Ovary (tissue), 9 donors: ENCODE data around the gene SLC12A5. TPM values are rescaled to one million over a fixed set of nuclear protein-coding genes. Genes with fewer than 3 reads are reported as not detected.

Experiments used
- DNase-seq, 5 donors: peaks; one replicate each; pipeline ENCODE4 v3.0.0-alpha.2; 2019 to 2020
- H3K27ac ChIP-seq, 2 donors: fragments of 200-600 bp; one replicate each; pipeline versions ENCODE4 v1.5.1 to v1.8.0; 2019 to 2022
- H3K27me3 ChIP-seq: fragments of 200-600 bp; one replicate; pipeline ENCODE4 v1.8.0; 2022
- H3K36me3 ChIP-seq: fragments of 200-600 bp; sonication (generic); one replicate; pipeline ENCODE4 v1.5.1; 2019
- H3K4me1 ChIP-seq: one replicate; pipeline ENCODE4 v1.8.1; 2013; ENCODE audit warnings: mild to moderate bottlenecking, moderate library complexity; ENCODE audit not compliant: insufficient read depth
- H3K4me3 ChIP-seq: fragments of 200-600 bp; sonication (generic); one replicate; pipeline ENCODE4 v1.5.1; 2017
- H3K9me3 ChIP-seq, 2 donors: fragments of 200-600 bp in 1 of 2; sonication (generic) in 1 of 2; one replicate each; pipeline versions ENCODE4 v1.5.1 to v1.8.1; 2013 to 2019; ENCODE audit warnings: mild to moderate bottlenecking in 1 of 2, moderate library complexity in 1 of 2
- EP300 ChIP-seq: sonication (generic); formaldehyde crosslinking; IDR thresholded peaks from one replicate; pipeline ENCODE4 v1.6.1; 2017; ENCODE audit warnings: antibody characterized with exemption
- POLR2A ChIP-seq: fragments of 450-650 bp; IDR thresholded peaks from one replicate; pipeline ENCODE4 v1.6.1; 2017; ENCODE audit warnings: antibody characterized with exemption, mild to moderate bottlenecking, moderate library complexity
- WGBS, 3 donors: extraction: QIAGEN DNeasy Blood & Tissue Kit in 1 of 3; methylation state at CpG; one replicate each; pipeline versions ENCODE4 v1.1.5 to v1.1.7; 2013 to 2017; 5-methylcytosine and 5-hydroxymethylcytosine counted together
- intact Hi-C, 4 donors: fragments of 100-400 bp; cut with DNase I; formaldehyde crosslinking; loops; one replicate each; pipeline versions ENCODE4 v1.11.0 to v1.15.1; 2022 to 2023
- polyA plus RNA-seq, 2 donors: library from polyadenylated mRNA; stranded (reverse); fragments of 200-250 nt in 1 of 2; fragments of 350-450 nt in 1 of 2; fragmentation: Illumina TruSeq in 1 of 2; extraction: RNeasy Lipid Tissue Mini Kit (QIAGEN cat#74804) in 1 of 2; gene quantifications; one replicate each; pipeline ENCODE4 v1.2.3, GENCODE V29; 2013 to 2014
- total RNA-seq, 7 donors: library from RNA; depleted of rRNA in 2 of 7; stranded (reverse); fragments of >200 nt in 2 of 7; fragmentation: NEBNext Ultra II Directional in 3 of 7; extraction: Animal tissue kit (Norgen Biotek cat#: 25700) in 3 of 7; gene quantifications; one replicate each; pipeline versions ENCODE4 v1.1.0 to v1.2.4, GENCODE V29; 2016 to 2023
- TF ChIP-seq, protein P1 (sequence below), 3 donors: fragments of 450-650 bp in 2 of 3; fragments of 200-600 bp in 1 of 3; IDR thresholded peaks; one replicate each; pipeline versions ENCODE4 v1.5.1 to v1.8.0; 2016 to 2022; ENCODE audit warnings: antibody characterized with exemption in 3 of 3, mild to moderate bottlenecking in 1 of 3
- donor health status: DM: no; HTN: no; CAD: no; lungs with moderate emphysema.
- donor health status: DM: no; HTN: no; CAD: no.
- donor health status: Bipolar disorder and iron deficiency.
- donor health status: DM: yes; HTN: yes; CAD: no.
- donor health status: DM: no; HTN: no; CAD: no.
- donor health status: DM: yes; HTN: yes; CAD: no.

The SLC12A5 gene
- total and polyA plus RNA-seq, 9 donors, result 1.1 to 3.8 (median 1.4) TPM; not detected in 2

- 4 to 7% (median 4%) methylated on average over 23 to 49 of the region's 49 CpGs for WGBS, 3 donors
- no peak for DNase-seq
- H3K4me1 ChIP-seq, result no peaks in the 10 kb centered on the region
- no peaks in the 10 kb centered on the region for H3K9me3 ChIP-seq
- H3K27ac ChIP-seq, result no peak overlapping the region
- H3K27me3 ChIP-seq, result no peaks in the 10 kb centered on the region
- TF ChIP-seq EP300 (no peak), POLR2A (no peak)
- TF ChIP-seq, protein P1, sequence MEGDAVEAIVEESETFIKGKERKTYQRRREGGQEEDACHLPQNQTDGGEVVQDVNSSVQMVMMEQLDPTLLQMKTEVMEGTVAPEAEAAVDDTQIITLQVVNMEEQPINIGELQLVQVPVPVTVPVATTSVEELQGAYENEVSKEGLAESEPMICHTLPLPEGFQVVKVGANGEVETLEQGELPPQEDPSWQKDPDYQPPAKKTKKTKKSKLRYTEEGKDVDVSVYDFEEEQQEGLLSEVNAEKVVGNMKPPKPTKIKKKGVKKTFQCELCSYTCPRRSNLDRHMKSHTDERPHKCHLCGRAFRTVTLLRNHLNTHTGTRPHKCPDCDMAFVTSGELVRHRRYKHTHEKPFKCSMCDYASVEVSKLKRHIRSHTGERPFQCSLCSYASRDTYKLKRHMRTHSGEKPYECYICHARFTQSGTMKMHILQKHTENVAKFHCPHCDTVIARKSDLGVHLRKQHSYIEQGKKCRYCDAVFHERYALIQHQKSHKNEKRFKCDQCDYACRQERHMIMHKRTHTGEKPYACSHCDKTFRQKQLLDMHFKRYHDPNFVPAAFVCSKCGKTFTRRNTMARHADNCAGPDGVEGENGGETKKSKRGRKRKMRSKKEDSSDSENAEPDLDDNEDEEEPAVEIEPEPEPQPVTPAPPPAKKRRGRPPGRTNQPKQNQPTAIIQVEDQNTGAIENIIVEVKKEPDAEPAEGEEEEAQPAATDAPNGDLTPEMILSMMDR (IDR thresholded peaks at IDR 0.05), result no peak
- no peaks in the 10 kb centered on the region for H3K36me3 ChIP-seq
- H3K4me3 ChIP-seq, result no peak overlapping the region
- intact Hi-C loops, result no loop called here
Measured at GRCh38 chr20:46030284-46031013, 1.4 kb downstream of the SLC12A5 start.

DNA sequence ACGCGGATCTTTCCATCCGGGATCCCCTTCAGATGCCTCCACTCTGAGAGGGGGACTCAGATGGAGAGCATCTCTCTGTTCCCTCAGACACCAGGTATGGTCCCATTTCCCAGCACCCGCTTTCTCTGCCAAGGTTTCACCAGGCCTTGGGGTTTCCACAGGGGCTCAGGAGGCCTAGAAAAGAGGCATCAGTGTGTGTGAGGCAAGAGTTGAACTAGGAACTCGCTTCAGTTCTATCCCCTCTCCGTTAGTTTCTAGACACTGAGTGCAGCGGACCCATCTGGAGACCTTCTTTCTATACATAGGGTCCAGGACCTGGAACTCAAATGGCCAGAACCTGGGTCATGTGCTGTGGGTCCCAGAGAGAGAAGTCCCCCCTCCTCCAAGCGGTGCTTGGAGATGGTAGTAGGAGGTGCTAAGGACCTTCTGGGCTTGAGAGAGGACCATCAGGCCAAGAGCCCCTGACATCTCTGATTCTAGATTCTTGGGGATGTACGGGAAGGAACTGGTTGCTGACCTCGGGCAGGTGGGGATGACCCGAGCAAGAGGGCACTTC is 2.1 kb downstream of the SLC12A5 start:
- H3K4me3 ChIP-seq, result no peak overlapping the region
- TF ChIP-seq, protein P1 (IDR thresholded peaks at IDR 0.05), result no peak
- no peak for TF ChIP-seq EP300
- TF ChIP-seq POLR2A, result no peak
- no peaks in the 10 kb centered on the region for H3K36me3 ChIP-seq
- no peaks in the 10 kb centered on the region for H3K9me3 ChIP-seq
- no peaks in the 10 kb centered on the region for H3K4me1 ChIP-seq
- no peaks in the 10 kb centered on the region for H3K27me3 ChIP-seq
- no peak overlapping the region for H3K27ac ChIP-seq
- WGBS, 3 donors, result 14 to 22% (median 18%) methylated on average over 11 of the region's 11 CpGs
- intact Hi-C loops, result no loop called here
- DNase-seq, result no peak

DNA sequence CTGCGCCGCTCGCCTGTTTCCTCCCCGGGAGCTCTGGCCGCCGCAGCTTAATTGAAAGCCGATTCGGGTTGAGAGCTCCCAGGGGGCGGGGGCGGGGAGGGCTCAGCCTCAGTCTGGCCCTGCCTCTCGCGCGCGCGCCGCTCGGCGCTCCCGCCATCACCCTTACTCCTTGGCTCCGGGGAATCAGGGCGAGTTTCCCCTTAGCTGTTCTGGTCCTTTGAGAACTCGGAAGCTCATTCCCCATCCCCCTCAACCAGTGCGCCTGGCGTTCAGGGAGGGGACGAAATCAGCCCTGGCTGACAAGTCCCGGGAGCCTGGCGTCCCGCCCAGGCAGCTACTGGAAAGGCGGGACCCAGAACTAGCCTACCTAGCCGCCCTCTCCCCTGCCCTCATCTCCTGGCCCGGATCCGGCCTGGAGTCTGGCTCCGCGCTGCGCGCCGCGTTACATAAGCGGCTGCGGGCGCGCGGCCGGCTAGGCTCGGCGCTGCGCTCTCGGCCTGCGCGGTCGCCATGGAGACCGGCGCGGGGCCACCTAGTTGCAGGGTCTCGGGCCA is 2.8 kb downstream of the SLC12A5 start:
- Histone ChIP-seq H3K9me3 (no peaks in the 10 kb centered on the region), H3K4me3 (no peak overlapping the region), H3K27ac (no peak overlapping the region), H3K36me3 (no peaks in the 10 kb centered on the region), H3K27me3 (no peaks in the 10 kb centered on the region), H3K4me1 (no peaks in the 10 kb centered on the region)
- 0 to 2% (median 1%) methylated on average over 52 to 55 of the region's 55 CpGs for WGBS, 3 donors
- no peak for DNase-seq
- intact Hi-C loops, result no loop called here
- TF ChIP-seq EP300 (no peak), POLR2A (no peak)
- TF ChIP-seq, protein P1 (IDR thresholded peaks at IDR 0.05), result no peak

- Histone ChIP-seq H3K4me3 (no peak overlapping the region), H3K27ac (no peak overlapping the region), H3K27me3 (no peaks in the 10 kb centered on the region), H3K4me1 (no peaks in the 10 kb centered on the region), H3K36me3 (no peaks in the 10 kb centered on the region), H3K9me3 (no peaks in the 10 kb centered on the region)
- TF ChIP-seq EP300, result no peak
- WGBS, 3 donors, result 74 to 82% (median 77%) methylated on average over 3 of the region's 3 CpGs
- no peak for DNase-seq
- intact Hi-C loops, result no loop called here
Measured at GRCh38 chr20:46034039-46034438, 5.0 kb downstream of the SLC12A5 start.

- Histone ChIP-seq H3K36me3 (no peaks in the 10 kb centered on the region), H3K27ac (no peak overlapping the region), H3K27me3 (no peaks in the 10 kb centered on the region), H3K4me3 (no peak overlapping the region), H3K9me3 (no peaks in the 10 kb centered on the region), H3K4me1 (no peaks in the 10 kb centered on the region)
- DNase-seq, result no peak
- intact Hi-C loops, result no loop called here
- 55 to 60% (median 59%) methylated on average over 5 of the region's 5 CpGs for WGBS, 3 donors
- TF ChIP-seq EP300 (no peak), POLR2A (no peak)
- TF ChIP-seq, protein P1 (IDR thresholded peaks at IDR 0.05), result no peak
Measured at GRCh38 chr20:46035253-46035652, 6.2 kb downstream of the SLC12A5 start.
